ENCODE data around the gene KRTAP10-11. TPM values are rescaled to one million over a fixed set of nuclear protein-coding genes. Genes with fewer than 3 reads are reported as not detected.
A peak's percentile ranks its signal among the peaks of the same experiment; 100 is the strongest.

The KRTAP10-11 gene
- total and polyA plus RNA-seq, 4 donors, result not detected

DNA sequence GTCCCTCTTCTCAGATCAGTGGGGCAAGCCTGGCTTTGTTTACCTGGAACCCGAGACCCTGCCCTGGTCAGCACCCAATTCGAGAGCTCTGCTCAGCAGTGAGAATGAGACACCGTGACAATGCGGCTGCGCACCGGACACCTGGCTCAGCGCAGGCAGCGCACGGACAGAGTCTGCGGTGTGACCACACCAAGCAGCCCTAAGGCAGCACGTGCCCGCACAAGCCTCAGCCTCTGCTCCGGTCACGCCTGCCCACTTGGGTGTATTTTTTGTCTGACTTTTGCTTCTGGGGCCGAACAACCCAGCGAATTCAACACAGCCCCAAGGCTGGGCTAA, 29.7 kb upstream of the KRTAP10-11 start:
- WGBS, result 82% methylated on average over 16 of the region's 16 CpGs

DNA sequence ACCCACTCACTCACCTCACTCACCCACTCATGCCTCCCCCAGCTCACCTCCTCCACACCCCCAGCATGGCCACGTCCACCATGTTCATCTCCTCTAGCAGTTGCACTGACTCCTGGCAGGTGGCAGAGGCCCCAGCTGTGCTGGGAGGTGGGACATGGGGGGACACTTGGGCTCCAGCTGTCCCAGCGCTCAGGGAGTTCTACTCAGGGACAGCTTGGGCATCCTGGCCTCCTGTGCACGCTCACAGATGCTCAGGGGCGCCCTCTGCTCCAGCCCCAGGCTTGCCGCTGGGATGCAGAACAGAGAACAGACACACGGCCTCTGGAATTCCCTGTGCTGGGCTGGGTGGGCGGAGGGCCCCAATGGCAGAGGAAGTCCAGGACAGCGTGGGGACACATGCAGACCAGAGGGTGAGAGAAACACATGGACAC, 29.1 kb upstream of the KRTAP10-11 start:
- Histone ChIP-seq H3K27ac (ENCODE audit: low read depth in 1 of 2, low read length in 2 of 2) (no peak overlapping the region), H3K4me1 (ENCODE audit: control insufficient read depth in 4 of 4, insufficient read depth in 4 of 4, low read length in 3 of 4) (no peaks in the 10 kb centered on the region), H3K9me3 (ENCODE audit: control insufficient read depth in 4 of 4, low read length in 3 of 4) (peaks cover 0 to 1% (median 0%) of the 10 kb centered on the region in 4 donors), H3K36me3 (ENCODE audit: control insufficient read depth in 4 of 4, insufficient read depth in 3 of 4, low read depth in 1 of 4, low read length in 3 of 4) (no peaks in the 10 kb centered on the region), H3K4me3 (ENCODE audit: low read depth in 1 of 3, low read length in 3 of 3) (no peak overlapping the region), H3K27me3 (ENCODE audit: control insufficient read depth in 4 of 4, insufficient read depth in 4 of 4, low read length in 3 of 4) (no peaks in the 10 kb centered on the region), H3K9ac (ENCODE audit: low read depth in 1 of 2, low read length in 2 of 2) (no peak overlapping the region)
- WGBS, result 62% methylated on average over 8 of the region's 8 CpGs
- TF ChIP-seq EGR1 (IDR thresholded peaks at IDR 0.05; ENCODE audit: low read depth in 2 of 2) (no peak), NR2F2 (IDR thresholded peaks at IDR 0.05) (no peak), FOXA1 (IDR thresholded peaks at IDR 0.05) (no peak), YY1 (IDR thresholded peaks at IDR 0.05) (no peak), RXRA (IDR thresholded peaks at IDR 0.05) (no peak), JUND (IDR thresholded peaks at IDR 0.05) (no peak), FOXA2 (IDR thresholded peaks at IDR 0.05) (no peak), GABPA (IDR thresholded peaks at IDR 0.05 in 1 of 2, conservative IDR thresholded peaks at IDR 0.05 in 1 of 2) (no peak), HNF4G (IDR thresholded peaks at IDR 0.05) (no peak)
- DNase-seq (ENCODE audit: low spot score), result no peak

More for the DNA sequence above, 29.7 kb upstream of the KRTAP10-11 start:
- Histone ChIP-seq H3K4me1 (ENCODE audit: control insufficient read depth in 4 of 4, insufficient read depth in 4 of 4, low read length in 3 of 4) (no peaks in the 10 kb centered on the region), H3K27ac (ENCODE audit: low read depth in 1 of 2, low read length in 2 of 2) (no peak overlapping the region), H3K9ac (ENCODE audit: low read depth in 1 of 2, low read length in 2 of 2) (no peak overlapping the region), H3K36me3 (ENCODE audit: control insufficient read depth in 4 of 4, insufficient read depth in 3 of 4, low read depth in 1 of 4, low read length in 3 of 4) (no peaks in the 10 kb centered on the region), H3K4me3 (ENCODE audit: low read depth in 1 of 3, low read length in 3 of 3) (no peak overlapping the region), H3K27me3 (ENCODE audit: control insufficient read depth in 4 of 4, insufficient read depth in 4 of 4, low read length in 3 of 4) (no peaks in the 10 kb centered on the region), H3K9me3 (ENCODE audit: control insufficient read depth in 4 of 4, low read length in 3 of 4) (peaks cover 0 to 1% (median under 1%) of the 10 kb centered on the region in 4 donors)
- TF ChIP-seq, protein P1, sequence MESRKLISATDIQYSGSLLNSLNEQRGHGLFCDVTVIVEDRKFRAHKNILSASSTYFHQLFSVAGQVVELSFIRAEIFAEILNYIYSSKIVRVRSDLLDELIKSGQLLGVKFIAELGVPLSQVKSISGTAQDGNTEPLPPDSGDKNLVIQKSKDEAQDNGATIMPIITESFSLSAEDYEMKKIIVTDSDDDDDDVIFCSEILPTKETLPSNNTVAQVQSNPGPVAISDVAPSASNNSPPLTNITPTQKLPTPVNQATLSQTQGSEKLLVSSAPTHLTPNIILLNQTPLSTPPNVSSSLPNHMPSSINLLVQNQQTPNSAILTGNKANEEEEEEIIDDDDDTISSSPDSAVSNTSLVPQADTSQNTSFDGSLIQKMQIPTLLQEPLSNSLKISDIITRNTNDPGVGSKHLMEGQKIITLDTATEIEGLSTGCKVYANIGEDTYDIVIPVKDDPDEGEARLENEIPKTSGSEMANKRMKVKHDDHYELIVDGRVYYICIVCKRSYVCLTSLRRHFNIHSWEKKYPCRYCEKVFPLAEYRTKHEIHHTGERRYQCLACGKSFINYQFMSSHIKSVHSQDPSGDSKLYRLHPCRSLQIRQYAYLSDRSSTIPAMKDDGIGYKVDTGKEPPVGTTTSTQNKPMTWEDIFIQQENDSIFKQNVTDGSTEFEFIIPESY (IDR thresholded peaks at IDR 0.05), result no peak
- TF ChIP-seq, protein P2, sequence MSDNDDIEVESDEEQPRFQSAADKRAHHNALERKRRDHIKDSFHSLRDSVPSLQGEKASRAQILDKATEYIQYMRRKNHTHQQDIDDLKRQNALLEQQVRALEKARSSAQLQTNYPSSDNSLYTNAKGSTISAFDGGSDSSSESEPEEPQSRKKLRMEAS (IDR thresholded peaks at IDR 0.05), result no peak
- TF ChIP-seq RXRA (IDR thresholded peaks at IDR 0.05) (no peak), SP1 (IDR thresholded peaks at IDR 0.05) (no peak), HNF4A (conservative IDR thresholded peaks at IDR 0.05) (no peak), GABPA (IDR thresholded peaks at IDR 0.05 in 1 of 2, conservative IDR thresholded peaks at IDR 0.05 in 1 of 2) (no peak), JUND (IDR thresholded peaks at IDR 0.05) (no peak)
- TF ChIP-seq, protein P3, sequence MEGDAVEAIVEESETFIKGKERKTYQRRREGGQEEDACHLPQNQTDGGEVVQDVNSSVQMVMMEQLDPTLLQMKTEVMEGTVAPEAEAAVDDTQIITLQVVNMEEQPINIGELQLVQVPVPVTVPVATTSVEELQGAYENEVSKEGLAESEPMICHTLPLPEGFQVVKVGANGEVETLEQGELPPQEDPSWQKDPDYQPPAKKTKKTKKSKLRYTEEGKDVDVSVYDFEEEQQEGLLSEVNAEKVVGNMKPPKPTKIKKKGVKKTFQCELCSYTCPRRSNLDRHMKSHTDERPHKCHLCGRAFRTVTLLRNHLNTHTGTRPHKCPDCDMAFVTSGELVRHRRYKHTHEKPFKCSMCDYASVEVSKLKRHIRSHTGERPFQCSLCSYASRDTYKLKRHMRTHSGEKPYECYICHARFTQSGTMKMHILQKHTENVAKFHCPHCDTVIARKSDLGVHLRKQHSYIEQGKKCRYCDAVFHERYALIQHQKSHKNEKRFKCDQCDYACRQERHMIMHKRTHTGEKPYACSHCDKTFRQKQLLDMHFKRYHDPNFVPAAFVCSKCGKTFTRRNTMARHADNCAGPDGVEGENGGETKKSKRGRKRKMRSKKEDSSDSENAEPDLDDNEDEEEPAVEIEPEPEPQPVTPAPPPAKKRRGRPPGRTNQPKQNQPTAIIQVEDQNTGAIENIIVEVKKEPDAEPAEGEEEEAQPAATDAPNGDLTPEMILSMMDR (IDR thresholded peaks at IDR 0.05; ENCODE audit: low read depth, low read length, missing input control), result no peak
- DNase-seq (ENCODE audit: low spot score), result no peak

DNA sequence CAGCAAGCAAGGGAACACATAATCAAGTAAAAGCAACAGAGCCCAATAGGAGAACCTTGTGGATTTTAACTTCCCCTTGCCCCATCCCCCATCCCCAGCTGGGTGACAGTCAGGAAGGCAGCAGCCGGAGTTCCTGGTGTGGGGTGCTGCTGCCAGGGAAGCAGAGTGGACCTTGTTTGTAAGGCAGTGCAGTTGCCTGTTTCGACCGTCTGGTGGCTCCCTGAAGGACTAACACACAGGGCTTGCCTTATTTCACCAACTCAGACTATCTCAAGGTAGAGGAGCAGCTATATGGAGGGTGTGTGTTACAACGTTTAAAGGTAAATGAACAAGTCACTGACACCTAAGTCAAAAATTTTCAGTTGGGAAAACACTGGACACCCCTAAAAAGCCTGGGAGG, 27.7 kb upstream of the KRTAP10-11 start:
- no peak for DNase-seq (ENCODE audit: low spot score)
- H3K9me3 ChIP-seq (ENCODE audit: control insufficient read depth in 4 of 4, low read length in 3 of 4), result peaks cover 0 to 5% (median 0%) of the 10 kb centered on the region in 4 donors
- 30% methylated on average over 4 of the region's 4 CpGs for WGBS
- H3K36me3 ChIP-seq (ENCODE audit: control insufficient read depth in 4 of 4, insufficient read depth in 3 of 4, low read depth in 1 of 4, low read length in 3 of 4), result no peaks in the 10 kb centered on the region
- no peaks in the 10 kb centered on the region for H3K4me1 ChIP-seq (ENCODE audit: control insufficient read depth in 4 of 4, insufficient read depth in 4 of 4, low read length in 3 of 4)
- H3K4me3 ChIP-seq (ENCODE audit: low read depth in 1 of 3, low read length in 3 of 3), result no peak overlapping the region
- H3K9ac ChIP-seq (ENCODE audit: low read depth in 1 of 2, low read length in 2 of 2), result no peak overlapping the region
- peak overlapping the region in 1 of 2 donors; percentile 38 for H3K27ac ChIP-seq (ENCODE audit: low read depth in 1 of 2, low read length in 2 of 2)
- H3K27me3 ChIP-seq (ENCODE audit: control insufficient read depth in 4 of 4, insufficient read depth in 4 of 4, low read length in 3 of 4), result no peaks in the 10 kb centered on the region
- TF ChIP-seq FOXA2 (IDR thresholded peaks at IDR 0.05), result no peak
- TF ChIP-seq, protein P3 (IDR thresholded peaks at IDR 0.05; ENCODE audit: low read depth, low read length, missing input control), result peak; percentile 15

Measured in liver (tissue), 9 donors.